Smooth muscle cell (in vitro differentiated cells): ENCODE results near the gene DENND6B. TPM values are rescaled to one million over a fixed set of nuclear protein-coding genes. Genes with fewer than 3 reads are reported as not detected.

Source experiments
- DNase-seq: peaks from one replicate; lab custom pipeline; 2025; ENCODE audit not compliant: unreplicated experiment; lab: John Stamatoyannopoulos, UW
- H2AFZ ChIP-seq: fragments of 200-600 bp; sonication (generic); 2 replicates; pipeline ENCODE4 v1.6.0; 2016; ENCODE audit warnings: antibody characterized with exemption, low read depth, mild to moderate bottlenecking
- H3F3A ChIP-seq: fragments of 200-600 bp; sonication (generic); 2 replicates; pipeline ENCODE4 v1.6.0; 2017; ENCODE audit warnings: antibody characterized with exemption, low read depth
- H3K27ac ChIP-seq: fragments of 200-600 bp; sonication (generic); 2 replicates; pipeline ENCODE4 v1.5.1; 2016; ENCODE audit warnings: low read depth, mild to moderate bottlenecking
- H3K27me3 ChIP-seq: fragments of 200-600 bp; sonication (generic); 2 replicates; pipeline ENCODE4 v1.6.1; 2016; ENCODE audit warnings: low read depth, mild to moderate bottlenecking
- H3K36me3 ChIP-seq: fragments of 200-600 bp; sonication (generic); 2 replicates; pipeline ENCODE4 v1.5.1; 2016; ENCODE audit warnings: low read depth
- H3K4me1 ChIP-seq: fragments of 200-600 bp; sonication (generic); 2 replicates; pipeline ENCODE4 v1.5.1; 2016; ENCODE audit warnings: low read depth
- H3K4me2 ChIP-seq: fragments of 200-600 bp; sonication (generic); 2 replicates; pipeline ENCODE4 v1.6.0; 2016; ENCODE audit warnings: mild to moderate bottlenecking
- H3K4me3 ChIP-seq: fragments of 200-600 bp; sonication (generic); 2 replicates; pipeline ENCODE4 v1.5.1; 2016; ENCODE audit warnings: mild to moderate bottlenecking
- H3K79me2 ChIP-seq: fragments of 200-600 bp; sonication (generic); 2 replicates; pipeline ENCODE4 v1.6.0; 2016; ENCODE audit warnings: low read depth, mild to moderate bottlenecking
- H3K9ac ChIP-seq: fragments of 200-600 bp; sonication (generic); 2 replicates; pipeline ENCODE4 v1.6.0; 2016; ENCODE audit warnings: low read depth
- H3K9me3 ChIP-seq: fragments of 200-600 bp; sonication (generic); replicated peaks from 2 replicates; pipeline ENCODE4 v1.5.1; 2016; ENCODE audit warnings: low read depth
- H4K20me1 ChIP-seq: fragments of 200-600 bp; sonication (generic); 2 replicates; pipeline ENCODE4 v1.6.0; 2016; ENCODE audit warnings: low read depth
- CTCF ChIP-seq: fragments of 200-600 bp; sonication (generic); IDR thresholded peaks from 2 replicates; pipeline ENCODE4 v1.5.1; 2017; ENCODE audit warnings: borderline replicate concordance, mild to moderate bottlenecking, antibody characterized with exemption; ENCODE audit not compliant: insufficient read depth, poor library complexity, severe bottlenecking
- WGBS: methylation state at CpG from one replicate; pipeline ENCODE4 v1.1.7; 2016; ENCODE audit warnings: low lambda C conversion rate; 5-methylcytosine and 5-hydroxymethylcytosine counted together
- polyA plus RNA-seq: library from polyadenylated mRNA; unstranded; fragments of >200 nt; fragmentation: Nextera tagmentation; extraction: Ambion mirVana; gene quantifications from 2 replicates; pipeline ENCODE4 v1.2.1, GENCODE V29; 2016
- total RNA-seq: library from RNA; depleted of rRNA; stranded (reverse); fragments of >200 nt; gene quantifications from 2 replicates; pipeline ENCODE4 v1.2.3, GENCODE V29; 2014

DENND6B gene
- total and polyA plus RNA-seq, 2 experiments from 2014 or later = 3.1 to 7.8 TPM

DNA sequence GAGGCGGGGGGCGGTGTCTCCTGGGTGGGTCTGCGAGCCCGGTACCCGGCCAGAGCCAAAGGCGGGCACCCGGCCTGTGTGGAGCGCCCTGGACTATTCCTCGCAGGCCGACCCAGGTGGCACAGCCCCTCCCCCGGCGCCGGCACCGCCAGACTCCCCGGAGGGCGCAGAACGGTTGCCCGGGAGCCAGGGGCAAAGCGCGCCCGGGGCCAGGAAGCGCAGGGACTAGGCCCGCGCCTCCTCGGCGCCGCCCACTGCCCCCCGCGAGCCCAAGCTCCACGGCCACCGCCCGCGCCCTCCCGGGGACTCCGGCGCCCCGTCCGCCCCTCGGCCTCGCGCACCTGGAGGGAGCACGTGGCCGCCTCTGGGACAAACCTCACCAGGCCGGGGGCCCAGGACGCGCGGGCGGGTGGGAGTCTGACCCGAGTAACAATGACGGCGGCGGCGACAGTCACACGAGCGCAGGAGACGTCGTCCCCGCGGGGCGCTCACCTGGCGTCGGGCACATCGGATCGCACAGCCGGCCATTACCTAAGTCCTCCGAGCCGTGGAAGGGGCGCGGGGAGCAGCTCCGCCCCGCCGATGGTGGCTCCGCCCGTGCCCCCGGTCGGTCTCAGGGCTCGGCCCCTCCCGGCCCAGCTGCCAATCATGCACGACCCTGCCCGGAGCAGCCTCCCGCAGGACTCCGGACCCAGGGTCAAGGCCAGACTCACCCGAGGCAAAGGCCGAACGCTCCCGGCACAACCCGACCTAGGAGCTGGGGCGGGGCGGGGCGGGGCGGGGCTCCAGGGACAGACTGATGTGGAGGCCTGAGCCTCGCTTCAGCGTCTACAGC is 26.8 kb downstream of the DENND6B start:
- WGBS = 5% methylated on average over 67 of the region's 93 CpGs
- peaks cover 49% of the 10 kb centered on the region for H3K4me1 ChIP-seq
- H4K20me1 ChIP-seq = peaks cover 99% of the 10 kb centered on the region
- H3K27me3 ChIP-seq = no peaks in the 10 kb centered on the region
- no peaks in the 10 kb centered on the region for H3K9me3 ChIP-seq
- H2AFZ ChIP-seq = no peak overlapping the region
- no peaks in the 10 kb centered on the region for H3K36me3 ChIP-seq
- TF ChIP-seq CTCF = no peak
- peak overlapping the region; percentile 28 for H3K9ac ChIP-seq
- peak overlapping the region; percentile 72 for H3K27ac ChIP-seq
- peaks cover 100% of the 10 kb centered on the region for H3K79me2 ChIP-seq
- H3K4me2 ChIP-seq = peak overlapping the region; percentile 91
- peak overlapping the region; percentile 46 for H3K4me3 ChIP-seq
- peaks cover 25% of the 10 kb centered on the region for H3F3A ChIP-seq
- no peak for DNase-seq

DNA sequence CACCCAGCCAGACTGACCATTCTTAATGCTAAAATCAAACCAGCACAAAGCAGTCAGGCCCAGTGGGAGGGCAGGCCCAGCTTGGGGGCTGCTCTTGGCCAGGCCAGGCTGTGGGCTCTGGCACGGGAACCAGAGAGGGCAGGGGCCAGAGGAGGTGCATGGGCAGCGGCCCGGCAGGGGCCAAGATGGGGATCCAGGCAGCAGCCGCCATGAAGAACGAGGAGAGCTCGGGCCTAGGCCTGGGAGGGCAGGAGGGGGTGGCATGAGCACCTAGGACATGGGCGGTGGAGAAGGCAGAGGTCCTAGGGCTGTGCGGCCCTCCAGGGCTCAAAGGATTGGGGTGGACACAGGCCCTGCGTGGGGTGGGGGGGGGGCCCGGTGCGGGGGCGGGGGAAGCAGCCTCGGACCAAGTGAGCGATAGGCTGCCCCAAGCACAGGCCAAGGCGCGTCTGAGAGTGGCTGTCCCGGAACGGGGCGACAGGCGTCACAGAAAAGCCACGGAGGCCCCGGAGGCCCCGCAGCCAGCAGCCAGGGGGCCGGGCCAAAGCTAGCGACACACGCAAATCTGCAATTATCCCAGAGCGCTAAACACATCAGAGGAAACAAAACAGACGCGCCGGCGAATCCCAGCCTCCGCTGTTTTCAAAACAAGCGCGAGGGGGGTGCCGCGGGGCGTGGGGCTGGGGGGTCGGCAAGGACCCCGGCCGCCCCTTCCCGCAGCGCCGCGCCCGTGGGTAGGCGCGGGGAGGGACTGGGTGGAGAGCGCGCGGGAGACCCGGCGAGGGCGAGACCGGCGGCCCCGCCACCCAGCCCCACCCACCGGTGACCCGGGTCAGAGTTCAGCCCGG is 27.7 kb downstream of the DENND6B start:
- 21% methylated on average over 24 of the region's 59 CpGs for WGBS
- no peaks in the 10 kb centered on the region for H3K36me3 ChIP-seq
- H3K9me3 ChIP-seq = no peaks in the 10 kb centered on the region
- no peak overlapping the region for H2AFZ ChIP-seq
- no peak for TF ChIP-seq CTCF
- peak overlapping the region; percentile 72 for H3K27ac ChIP-seq
- no peaks in the 10 kb centered on the region for H3K27me3 ChIP-seq
- peaks cover 22% of the 10 kb centered on the region for H3F3A ChIP-seq
- H4K20me1 ChIP-seq = peaks cover 100% of the 10 kb centered on the region
- peak overlapping the region; percentile 91 for H3K4me2 ChIP-seq
- H3K4me1 ChIP-seq = peaks cover 44% of the 10 kb centered on the region
- DNase-seq = peak; percentile 30
- peak overlapping the region; percentile 28 for H3K9ac ChIP-seq
- H3K79me2 ChIP-seq = peaks cover 100% of the 10 kb centered on the region
- H3K4me3 ChIP-seq = peak overlapping the region; percentile 46

DNA sequence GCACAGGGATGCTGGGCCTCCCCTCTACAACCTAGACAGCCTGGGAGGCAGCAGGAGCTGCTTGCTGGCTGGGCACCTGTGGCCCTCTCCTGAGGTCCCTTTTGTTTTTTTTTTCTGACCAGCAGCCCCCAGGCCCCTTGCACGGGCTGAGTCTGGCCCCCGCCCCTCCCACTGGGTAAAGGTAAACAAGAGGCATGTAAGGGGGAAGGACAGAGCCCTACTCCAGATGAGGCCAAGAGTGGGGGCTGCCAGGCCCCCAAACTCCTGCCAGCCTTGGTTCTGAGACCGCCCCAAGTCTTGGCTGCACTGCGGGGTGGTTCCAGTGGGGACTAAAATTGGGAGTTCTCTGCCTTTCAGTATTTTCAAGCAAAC is 28.6 kb downstream of the DENND6B start:
- Histone ChIP-seq H3K4me2 (no peak overlapping the region), H3K27ac (peak overlapping the region; percentile 72), H4K20me1 (peaks cover 100% of the 10 kb centered on the region), H3K27me3 (no peaks in the 10 kb centered on the region), H3K9me3 (no peaks in the 10 kb centered on the region), H3K9ac (no peak overlapping the region), H3K36me3 (no peaks in the 10 kb centered on the region), H2AFZ (no peak overlapping the region), H3K79me2 (peaks cover 98% of the 10 kb centered on the region), H3K4me3 (no peak overlapping the region), H3K4me1 (peaks cover 44% of the 10 kb centered on the region), H3F3A (peaks cover 16% of the 10 kb centered on the region)
- no peak for DNase-seq
- no peak for TF ChIP-seq CTCF
- 92% methylated on average over 4 of the region's 4 CpGs for WGBS
